ENCODE measurements around the gene WASHC2A.
A peak's percentile ranks its signal among the peaks of the same experiment; 100 is the strongest.
"Not testable (repeated sequence)": the region's sequence is repeated elsewhere in the genome, so short reads cannot be mapped to it uniquely, and the experiment has no call there.

Gene WASHC2A

GRCh38 chr10:50127770-50128292, 60.1 kb downstream of the WASHC2A start:
- not testable (repeated sequence) for H3K4me1 ChIP-seq (ENCODE audit: insufficient read depth, low read length); H3K27ac ChIP-seq (ENCODE audit: low read length); H3K9ac ChIP-seq (ENCODE audit: low read depth, low read length); H3K9me3 ChIP-seq (ENCODE audit: insufficient read depth, low read depth, low read length); H3K27me3 ChIP-seq (ENCODE audit: insufficient read depth, low read length); H3K4me3 ChIP-seq (ENCODE audit: low read length)
- H3K36me3 ChIP-seq (ENCODE audit: insufficient read depth, low read depth, low read length) = peaks cover 13% of the 10 kb centered on the region; the same call in 1 of the 2 replicates

GRCh38 chr10:50131245-50131965, 63.7 kb downstream of the WASHC2A start:
- H3K27me3 ChIP-seq (ENCODE audit: insufficient read depth, low read length); H3K27ac ChIP-seq (ENCODE audit: low read length); H3K4me3 ChIP-seq (ENCODE audit: low read length); H3K9ac ChIP-seq (ENCODE audit: low read depth, low read length); H3K4me1 ChIP-seq (ENCODE audit: insufficient read depth, low read length); H3K36me3 ChIP-seq (ENCODE audit: insufficient read depth, low read depth, low read length); H3K9me3 ChIP-seq (ENCODE audit: insufficient read depth, low read depth, low read length): not testable (repeated sequence)

- H3K4me3 ChIP-seq (ENCODE audit: low read length); H3K9ac ChIP-seq (ENCODE audit: low read depth, low read length); H3K36me3 ChIP-seq (ENCODE audit: insufficient read depth, low read depth, low read length); H3K27ac ChIP-seq (ENCODE audit: low read length); H3K27me3 ChIP-seq (ENCODE audit: insufficient read depth, low read length); H3K9me3 ChIP-seq (ENCODE audit: insufficient read depth, low read depth, low read length); H3K4me1 ChIP-seq (ENCODE audit: insufficient read depth, low read length): not testable (repeated sequence)
Measured at GRCh38 chr10:50132322-50132721, 64.6 kb downstream of the WASHC2A start.

GRCh38 chr10:50132841-50133240, 65.1 kb downstream of the WASHC2A start:
- H3K4me1 ChIP-seq (ENCODE audit: insufficient read depth, low read length); H3K27me3 ChIP-seq (ENCODE audit: insufficient read depth, low read length); H3K36me3 ChIP-seq (ENCODE audit: insufficient read depth, low read depth, low read length): not testable (repeated sequence)

GRCh38 chr10:50143512-50144174, 75.9 kb downstream of the WASHC2A start:
- not testable (repeated sequence) for H3K27ac ChIP-seq (ENCODE audit: low read length); H3K9ac ChIP-seq (ENCODE audit: low read depth, low read length); H3K36me3 ChIP-seq (ENCODE audit: insufficient read depth, low read depth, low read length); H3K4me3 ChIP-seq (ENCODE audit: low read length); H3K4me1 ChIP-seq (ENCODE audit: insufficient read depth, low read length); H3K27me3 ChIP-seq (ENCODE audit: insufficient read depth, low read length); H3K9me3 ChIP-seq (ENCODE audit: insufficient read depth, low read depth, low read length)

More at GRCh38 chr10:50132841-50133240, 65.1 kb downstream of the WASHC2A start:
- not testable (repeated sequence) for H3K4me3 ChIP-seq (ENCODE audit: low read length); H3K9ac ChIP-seq (ENCODE audit: low read depth, low read length); H3K9me3 ChIP-seq (ENCODE audit: insufficient read depth, low read depth, low read length); H3K27ac ChIP-seq (ENCODE audit: low read length)

DNA sequence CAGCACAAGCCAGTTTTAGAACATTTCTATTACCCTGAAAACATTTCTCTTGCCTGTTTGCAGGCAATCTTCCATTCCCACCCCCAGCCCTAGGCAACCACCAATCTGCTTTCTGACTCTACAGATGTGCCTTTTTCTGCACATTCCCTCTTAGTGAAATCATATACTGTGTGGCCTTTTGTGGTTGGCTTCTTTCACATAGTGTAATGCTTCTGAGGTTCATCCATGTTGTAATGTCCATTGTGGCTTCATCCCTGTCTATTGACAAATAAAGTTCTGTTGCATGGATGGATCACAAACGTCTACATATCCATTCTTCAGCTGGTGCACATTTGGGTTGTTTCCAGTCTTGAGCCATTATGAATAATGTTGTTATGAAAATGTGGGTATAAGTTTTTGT, 77.8 kb downstream of the WASHC2A start:
- H3K36me3 ChIP-seq (ENCODE audit: insufficient read depth, low read depth, low read length); H3K4me3 ChIP-seq (ENCODE audit: low read length); H3K9me3 ChIP-seq (ENCODE audit: insufficient read depth, low read depth, low read length); H3K4me1 ChIP-seq (ENCODE audit: insufficient read depth, low read length); H3K9ac ChIP-seq (ENCODE audit: low read depth, low read length); H3K27ac ChIP-seq (ENCODE audit: low read length); H3K27me3 ChIP-seq (ENCODE audit: insufficient read depth, low read length): not testable (repeated sequence)

DNA sequence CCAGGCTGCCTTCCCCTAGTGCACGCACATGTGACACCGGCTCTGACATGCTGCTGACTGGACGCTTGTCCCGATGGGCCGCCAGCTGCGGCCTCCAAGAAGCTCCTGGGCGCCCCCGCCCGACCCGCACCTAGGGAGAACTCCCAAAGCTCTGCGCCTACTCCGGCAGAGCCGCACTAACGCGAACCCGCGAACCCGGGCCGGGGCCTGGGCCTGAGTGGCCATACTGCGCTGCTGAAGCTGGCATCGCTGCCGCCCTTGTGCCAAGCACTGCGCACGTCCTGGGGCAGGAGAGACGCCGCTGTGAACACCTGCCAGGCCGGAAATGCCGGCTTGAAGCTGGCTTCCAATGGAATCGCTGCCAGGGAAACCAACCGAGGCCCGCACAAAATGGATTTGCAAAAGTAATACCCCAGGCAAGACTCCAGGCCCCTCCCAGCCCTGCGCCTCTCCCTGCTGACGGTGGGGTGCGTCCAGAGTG, 85.1 kb downstream of the WASHC2A start:
- Histone ChIP-seq H3K27ac (ENCODE audit: low read length) (no peak overlapping the region), H3K9ac (ENCODE audit: low read depth, low read length) (no peak overlapping the region), H3K27me3 (ENCODE audit: insufficient read depth, low read length) (no peaks in the 10 kb centered on the region), H3K4me1 (ENCODE audit: insufficient read depth, low read length) (no peaks in the 10 kb centered on the region), H3K4me3 (ENCODE audit: low read length) (peak overlapping the region; percentile 51; the same call in 1 of the 2 replicates), H3K9me3 (ENCODE audit: insufficient read depth, low read depth, low read length) (no peaks in the 10 kb centered on the region), H3K36me3 (ENCODE audit: insufficient read depth, low read depth, low read length) (no peaks in the 10 kb centered on the region)

DNA sequence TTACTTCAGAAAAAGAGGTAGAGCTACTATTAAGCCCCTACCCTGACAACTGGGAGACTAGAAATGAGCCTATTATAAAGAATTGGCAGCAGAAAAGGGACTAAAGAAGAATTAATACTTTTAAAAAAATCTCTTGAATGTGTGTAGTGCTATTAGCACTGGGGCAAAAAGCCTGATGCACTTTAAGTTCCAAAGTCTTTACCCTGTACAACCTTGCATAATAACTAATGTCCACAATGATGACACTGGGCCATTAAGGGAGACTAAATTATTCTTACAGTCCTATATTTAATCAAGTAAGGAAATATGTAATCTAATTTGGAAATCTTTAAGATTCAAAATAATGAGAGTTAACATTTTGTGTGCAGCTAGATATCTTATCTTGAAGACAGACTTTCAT, 90.1 kb downstream of the WASHC2A start:
- not testable (repeated sequence) for H3K9me3 ChIP-seq (ENCODE audit: insufficient read depth, low read depth, low read length); H3K36me3 ChIP-seq (ENCODE audit: insufficient read depth, low read depth, low read length); H3K27me3 ChIP-seq (ENCODE audit: insufficient read depth, low read length); H3K27ac ChIP-seq (ENCODE audit: low read length); H3K4me3 ChIP-seq (ENCODE audit: low read length); H3K9ac ChIP-seq (ENCODE audit: low read depth, low read length); H3K4me1 ChIP-seq (ENCODE audit: insufficient read depth, low read length)

DNA sequence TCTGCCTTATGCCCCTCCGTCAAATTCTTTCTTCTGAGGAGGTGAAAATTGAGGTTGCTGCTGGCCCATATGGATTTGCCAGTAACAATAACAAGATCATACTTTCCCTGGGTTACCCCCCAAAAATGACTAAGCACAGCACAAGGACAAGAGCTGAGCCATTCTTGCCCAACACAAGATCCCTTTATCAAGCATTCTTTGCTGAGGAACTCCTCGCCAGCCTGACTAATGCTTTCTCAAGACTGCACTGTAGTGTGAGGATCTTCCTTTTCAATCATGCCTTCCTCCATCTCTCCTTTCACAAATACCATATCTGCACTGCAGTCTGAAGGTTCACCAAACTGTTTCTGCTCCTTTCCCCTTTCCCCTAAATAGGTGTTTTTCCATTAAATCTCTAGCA, 92.1 kb downstream of the WASHC2A start:
- H3K9ac ChIP-seq (ENCODE audit: low read depth, low read length); H3K36me3 ChIP-seq (ENCODE audit: insufficient read depth, low read depth, low read length); H3K27me3 ChIP-seq (ENCODE audit: insufficient read depth, low read length); H3K27ac ChIP-seq (ENCODE audit: low read length); H3K4me1 ChIP-seq (ENCODE audit: insufficient read depth, low read length); H3K9me3 ChIP-seq (ENCODE audit: insufficient read depth, low read depth, low read length); H3K4me3 ChIP-seq (ENCODE audit: low read length): not testable (repeated sequence)

DNA sequence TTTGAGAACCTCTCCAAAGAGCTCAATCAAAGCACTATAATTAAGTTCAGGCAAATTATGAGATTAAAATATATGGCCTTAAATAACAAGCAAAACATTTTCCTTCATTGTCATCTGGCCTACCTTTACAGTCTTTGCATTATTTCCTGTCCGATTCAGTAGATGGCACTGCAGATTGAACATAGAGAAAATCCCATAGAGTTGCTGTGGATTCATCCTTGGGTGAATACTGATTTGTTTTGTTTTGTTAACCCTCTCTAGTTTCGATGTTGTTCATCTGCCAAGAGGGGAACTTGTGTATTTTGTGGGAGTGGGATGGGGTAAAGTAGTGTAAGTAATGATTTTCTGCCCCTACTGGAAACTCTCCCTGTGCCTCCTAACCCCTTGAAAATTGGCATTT, 97.3 kb downstream of the WASHC2A start:
- H3K4me3 ChIP-seq (ENCODE audit: low read length); H3K36me3 ChIP-seq (ENCODE audit: insufficient read depth, low read depth, low read length); H3K4me1 ChIP-seq (ENCODE audit: insufficient read depth, low read length); H3K27ac ChIP-seq (ENCODE audit: low read length); H3K27me3 ChIP-seq (ENCODE audit: insufficient read depth, low read length); H3K9ac ChIP-seq (ENCODE audit: low read depth, low read length); H3K9me3 ChIP-seq (ENCODE audit: insufficient read depth, low read depth, low read length): not testable (repeated sequence)

DNA sequence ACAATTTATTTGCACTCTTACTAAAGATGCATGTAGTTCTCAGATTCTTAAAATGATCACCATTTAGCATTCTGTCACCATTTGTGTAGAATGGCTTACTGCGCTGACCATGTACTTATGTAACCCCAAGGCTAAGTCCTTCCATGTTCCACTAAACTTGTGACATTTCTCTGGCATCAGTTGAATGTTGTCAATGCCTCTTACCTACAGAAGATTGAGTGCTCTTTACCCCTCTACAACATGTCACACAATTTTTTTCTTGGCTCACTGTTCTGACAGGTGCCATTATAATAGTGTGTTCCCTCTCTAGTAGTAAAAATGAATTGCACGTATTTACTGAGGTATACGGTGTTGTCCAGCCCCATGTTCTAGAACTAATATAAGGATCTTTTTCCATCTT, 100.1 kb downstream of the WASHC2A start:
- not testable (repeated sequence) for H3K4me3 ChIP-seq (ENCODE audit: low read length); H3K9ac ChIP-seq (ENCODE audit: low read depth, low read length); H3K9me3 ChIP-seq (ENCODE audit: insufficient read depth, low read depth, low read length); H3K4me1 ChIP-seq (ENCODE audit: insufficient read depth, low read length); H3K27me3 ChIP-seq (ENCODE audit: insufficient read depth, low read length); H3K36me3 ChIP-seq (ENCODE audit: insufficient read depth, low read depth, low read length); H3K27ac ChIP-seq (ENCODE audit: low read length)

DNA sequence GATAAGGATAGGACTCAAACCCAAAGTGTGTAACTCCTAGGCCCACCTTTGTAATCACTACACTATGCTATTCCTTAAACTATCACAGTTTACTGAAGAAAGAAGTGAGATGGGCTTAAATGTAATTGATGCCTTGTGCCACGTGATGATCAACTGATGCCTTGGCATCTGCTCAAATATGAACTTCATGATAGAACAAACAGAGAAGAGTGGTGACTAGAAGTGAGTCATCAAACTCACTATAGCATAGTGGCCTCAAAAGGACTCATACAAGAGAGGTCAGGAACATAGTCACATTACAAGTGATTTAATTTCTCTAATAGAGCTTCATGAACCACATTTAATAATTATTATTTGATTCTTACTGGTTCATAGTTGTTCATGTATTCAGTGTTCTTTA, 101.8 kb downstream of the WASHC2A start:
- not testable (repeated sequence) for H3K27ac ChIP-seq (ENCODE audit: low read length); H3K36me3 ChIP-seq (ENCODE audit: insufficient read depth, low read depth, low read length); H3K4me1 ChIP-seq (ENCODE audit: insufficient read depth, low read length); H3K4me3 ChIP-seq (ENCODE audit: low read length); H3K27me3 ChIP-seq (ENCODE audit: insufficient read depth, low read length); H3K9me3 ChIP-seq (ENCODE audit: insufficient read depth, low read depth, low read length); H3K9ac ChIP-seq (ENCODE audit: low read depth, low read length)

Measured in iPS-20b (cell line).